NCI-H2081 treated with DMSO at 0.1 percent for 48 hours (cell line): ENCODE data around the gene PLEKHN1.

Experiments
- DNase-seq: peaks from one replicate; lab custom pipeline; 2025; lab: John Stamatoyannopoulos, UW

PLEKHN1 gene

GRCh38 chr1:929712-930632 is 36.3 kb upstream of the PLEKHN1 start:
- no peak for DNase-seq

- DNase-seq: no peak
These were observed 35.6 kb upstream of the PLEKHN1 start for GRCh38 chr1:930633-931138.

GRCh38 chr1:931380-932172 is 34.7 kb upstream of the PLEKHN1 start:
- DNase-seq: no peak

GRCh38 chr1:932173-932510 is 34.1 kb upstream of the PLEKHN1 start:
- no peak for DNase-seq

- DNase-seq: no peak
These were observed 33.3 kb upstream of the PLEKHN1 start for GRCh38 chr1:932776-933602.

GRCh38 chr1:933603-933940 is 32.7 kb upstream of the PLEKHN1 start:
- no peak for DNase-seq

GRCh38 chr1:934991-935750 is 31.1 kb upstream of the PLEKHN1 start:
- no peak for DNase-seq

GRCh38 chr1:935751-936231 is 30.5 kb upstream of the PLEKHN1 start:
- no peak for DNase-seq

- DNase-seq: no peak
These were observed 29.7 kb upstream of the PLEKHN1 start for GRCh38 chr1:936348-937264.

- no peak for DNase-seq
These were observed 28.8 kb upstream of the PLEKHN1 start for GRCh38 chr1:937521-937920.

GRCh38 chr1:938088-938683 is 28.1 kb upstream of the PLEKHN1 start:
- DNase-seq: no peak

GRCh38 chr1:938711-939489 is 27.4 kb upstream of the PLEKHN1 start:
- DNase-seq: no peak

- DNase-seq: no peak
These were observed 26.7 kb upstream of the PLEKHN1 start for GRCh38 chr1:939511-940106.

GRCh38 chr1:940107-941014 is 25.9 kb upstream of the PLEKHN1 start:
- peak; percentile 70 for DNase-seq

- DNase-seq: no peak
These were observed 25.2 kb upstream of the PLEKHN1 start for GRCh38 chr1:941015-941587.

GRCh38 chr1:941588-942383 is 24.5 kb upstream of the PLEKHN1 start:
- no peak for DNase-seq
